HG03521 (cell line): Measurements from ENCODE around the gene SHANK3.
"Not testable (repeated sequence)": the region's sequence is repeated elsewhere in the genome, so short reads cannot be mapped to it uniquely, and the experiment has no call there.

ENCODE experiments used
- ATAC-seq: cut with Tn5 transposase; IDR thresholded peaks from one replicate; pipeline ENCODE4 v1.9.1; 2021; ENCODE audit warnings: mild to moderate bottlenecking, moderate library complexity; ENCODE audit not compliant: unreplicated experiment

The SHANK3 gene

GRCh38 chr22:50653256-50653655 lies 19.4 kb upstream of the SHANK3 start:
- ATAC-seq, result no peak

GRCh38 chr22:50654664-50655063 lies 18.0 kb upstream of the SHANK3 start:
- not testable (repeated sequence) for ATAC-seq

GRCh38 chr22:50656122-50657070 lies 16.2 kb upstream of the SHANK3 start:
- no peak for ATAC-seq

GRCh38 chr22:50657925-50658324 lies 14.7 kb upstream of the SHANK3 start:
- no peak for ATAC-seq

DNA sequence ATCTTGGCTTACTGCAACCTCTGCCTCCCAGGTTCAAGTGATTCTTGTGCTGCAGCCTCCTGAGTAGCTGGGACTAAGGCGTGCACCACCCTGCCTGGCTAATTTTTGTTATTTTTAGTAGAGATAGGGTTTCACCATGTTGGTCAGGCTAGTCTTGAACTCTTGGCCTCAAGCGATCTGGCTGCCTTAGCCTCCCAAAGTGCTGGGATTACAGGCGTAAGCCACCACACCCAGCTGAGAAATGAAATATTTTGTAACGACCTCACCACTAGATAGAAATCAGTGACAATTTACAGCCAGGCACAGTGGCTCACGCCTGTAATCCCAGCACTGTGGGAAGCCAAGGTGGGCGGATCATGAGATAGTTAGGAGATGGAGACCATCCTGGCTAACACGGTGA lies 12.9 kb upstream of the SHANK3 start:
- ATAC-seq, result not testable (repeated sequence)

DNA sequence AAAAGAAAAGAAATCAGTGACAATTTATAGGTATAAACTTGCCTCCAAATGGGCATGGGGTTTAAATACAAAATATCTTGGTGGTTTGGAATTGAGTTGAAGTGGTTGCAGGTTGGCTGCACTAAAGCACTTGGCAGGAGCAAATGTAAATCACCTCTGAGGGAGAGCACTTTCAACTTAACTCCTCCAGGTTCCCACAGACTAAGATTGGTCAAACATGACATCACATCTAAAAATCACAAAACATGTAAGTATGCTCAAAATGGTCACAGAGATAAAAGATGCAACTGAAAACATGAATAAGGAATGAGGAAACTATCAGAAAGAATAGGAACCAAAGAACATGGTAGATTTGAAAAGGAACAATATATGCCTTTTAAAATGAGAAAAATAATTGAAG lies 12.3 kb upstream of the SHANK3 start:
- no peak for ATAC-seq

DNA sequence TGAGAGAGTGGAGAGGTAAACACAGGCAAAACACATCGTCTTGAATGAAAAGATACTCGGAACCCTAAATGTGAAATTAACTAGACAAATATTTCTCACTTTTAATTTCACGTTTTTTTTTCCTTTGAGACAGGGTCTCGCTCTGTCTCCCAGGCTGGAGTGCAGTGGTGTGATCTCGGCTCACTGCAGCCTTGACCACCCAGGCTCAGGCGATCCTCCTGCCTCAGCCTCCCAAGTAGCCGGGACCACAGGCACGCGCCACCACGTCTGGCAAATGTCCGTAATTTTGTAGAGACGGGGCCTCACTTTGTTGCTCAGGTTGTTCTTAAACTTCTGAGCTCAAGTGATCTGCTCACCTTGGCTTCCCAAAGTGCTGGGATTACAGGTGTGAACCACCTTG lies 7.4 kb upstream of the SHANK3 start:
- ATAC-seq, result no peak

DNA sequence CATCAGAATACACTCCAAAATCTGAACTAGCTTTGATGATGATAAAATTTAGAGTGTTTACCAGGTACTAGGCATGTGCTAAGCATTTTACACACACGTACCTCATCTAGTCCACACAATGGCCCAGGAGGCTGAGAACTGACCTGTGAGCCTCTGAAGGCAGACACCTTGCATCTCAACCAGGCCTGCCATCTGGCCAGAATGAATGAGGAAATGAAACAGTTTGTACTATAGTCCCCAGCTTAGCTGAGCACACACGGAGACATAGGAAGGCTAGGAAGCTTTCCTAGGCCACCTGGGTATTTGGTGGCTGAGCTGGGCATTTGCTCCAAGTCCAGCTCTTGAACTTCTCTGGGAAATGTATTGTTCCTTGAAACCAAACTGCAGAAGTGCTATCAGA lies 6.9 kb upstream of the SHANK3 start:
- ATAC-seq, result no peak

GRCh38 chr22:50670513-50670912 lies 2.1 kb upstream of the SHANK3 start:
- ATAC-seq, result no peak

GRCh38 chr22:50670914-50671538 lies 1.6 kb upstream of the SHANK3 start:
- ATAC-seq, result no peak

DNA sequence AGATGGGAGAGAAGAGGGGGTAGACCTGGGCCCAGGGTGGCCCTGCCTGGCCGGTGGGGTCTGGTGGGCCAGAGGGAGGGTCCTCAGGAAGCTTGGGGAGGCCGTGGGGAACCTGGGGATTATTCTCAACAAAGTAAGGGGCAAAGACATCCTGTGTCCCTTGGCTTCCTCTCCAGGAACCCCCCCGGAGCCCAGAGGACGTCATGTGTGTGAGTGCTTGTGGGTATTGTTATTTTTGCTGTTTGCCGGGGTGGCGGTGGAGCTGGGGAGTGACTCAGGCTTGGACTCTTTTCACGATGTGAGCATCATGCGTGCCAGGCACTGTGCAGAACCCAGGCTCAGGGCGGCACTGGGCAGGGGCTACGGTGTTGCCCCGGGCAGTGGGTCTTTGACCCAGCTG lies 982 bp upstream of the SHANK3 start:
- no peak for ATAC-seq

- no peak for ATAC-seq
These were observed 582 bp upstream of the SHANK3 start for GRCh38 chr22:50672041-50672440.

GRCh38 chr22:50673231-50674129 lies 857 bp downstream of the SHANK3 start:
- no peak for ATAC-seq

DNA sequence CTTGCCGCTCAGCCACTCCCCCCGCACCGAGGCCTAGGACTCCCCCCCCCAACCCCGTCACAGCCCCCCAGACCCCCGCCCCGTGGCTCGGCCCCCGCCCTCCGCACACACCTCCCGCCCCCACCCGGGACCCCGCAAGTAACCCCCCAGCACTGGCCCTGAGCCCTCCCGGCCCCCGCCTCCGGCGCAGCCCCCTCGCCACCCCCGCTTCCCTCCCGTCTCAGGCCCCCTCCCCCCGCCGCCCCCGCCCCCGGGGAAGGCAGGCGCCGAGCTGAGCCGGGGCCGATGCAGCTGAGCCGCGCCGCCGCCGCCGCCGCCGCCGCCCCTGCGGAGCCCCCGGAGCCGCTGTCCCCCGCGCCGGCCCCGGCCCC lies 1.5 kb downstream of the SHANK3 start:
- no peak for ATAC-seq

- ATAC-seq, result no peak
These were observed 2.3 kb downstream of the SHANK3 start for GRCh38 chr22:50674606-50675552.

GRCh38 chr22:50675553-50676179 lies 3.0 kb downstream of the SHANK3 start:
- no peak for ATAC-seq

- ATAC-seq, result no peak
These were observed 3.6 kb downstream of the SHANK3 start for GRCh38 chr22:50676180-50676636.

GRCh38 chr22:50676661-50677492 lies 4.3 kb downstream of the SHANK3 start:
- no peak for ATAC-seq
